ENCODE results near the gene ZNF605.
"Not testable (repeated sequence)": the region's sequence is repeated elsewhere in the genome, so short reads cannot be mapped to it uniquely, and the experiment has no call there.

The ZNF605 gene

GRCh38 chr12:132956011-132956788, at the start of gene ZNF605:
Gene ZNF605 (minus strand): TSS chr12:132956306. CDS start chr12:132945635, 10,671 bp downstream.
- TF ChIP-seq GATA1 (IDR thresholded peaks at IDR 0.05; ENCODE audit: low read depth, low read length) (no peak), POLR2A (IDR thresholded peaks at IDR 0.05; ENCODE audit: low read length) (no peak)
- peak; percentile 57 to 76 for DNase-seq

- TF ChIP-seq POLR2A (IDR thresholded peaks at IDR 0.05; ENCODE audit: low read length): no peak
- TF ChIP-seq GATA1 (IDR thresholded peaks at IDR 0.05; ENCODE audit: low read depth, low read length): no peak
- DNase-seq: no peak
Measured at GRCh38 chr12:132998741-132999140, 42.6 kb upstream of the ZNF605 start.

GRCh38 chr12:132986885-132987225, 30.7 kb upstream of the ZNF605 start:
- TF ChIP-seq POLR2A (IDR thresholded peaks at IDR 0.05; ENCODE audit: low read length): no peak
- no peak for TF ChIP-seq GATA1 (IDR thresholded peaks at IDR 0.05; ENCODE audit: low read depth, low read length)
- no peak for DNase-seq

- peak; percentile 91 to 93 for DNase-seq
- TF ChIP-seq POLR2A (IDR thresholded peaks at IDR 0.05; ENCODE audit: low read length) (peak; percentile 80), GATA1 (IDR thresholded peaks at IDR 0.05; ENCODE audit: low read depth, low read length) (no peak)
Measured at GRCh38 chr12:132986001-132986884, 30.1 kb upstream of the ZNF605 start, which contains the start of gene ZNF26. Gene ZNF26 (plus strand): TSS chr12:132986367. CDS start chr12:132986841, 474 bp downstream.

- peak; percentile 35 to 47 for DNase-seq
Measured at GRCh38 chr12:132976870-132977269, 20.8 kb upstream of the ZNF605 start.

- DNase-seq: no peak
- TF ChIP-seq POLR2A (IDR thresholded peaks at IDR 0.05; ENCODE audit: low read length): no peak
- TF ChIP-seq GATA1 (IDR thresholded peaks at IDR 0.05; ENCODE audit: low read depth, low read length): no peak
Measured at GRCh38 chr12:132972374-132972773, 16.3 kb upstream of the ZNF605 start.

GRCh38 chr12:132967736-132968135, 11.6 kb upstream of the ZNF605 start:
- no peak for DNase-seq
- TF ChIP-seq POLR2A (IDR thresholded peaks at IDR 0.05; ENCODE audit: low read length) (no peak), GATA1 (IDR thresholded peaks at IDR 0.05; ENCODE audit: low read depth, low read length) (no peak)

- TF ChIP-seq GATA1 (IDR thresholded peaks at IDR 0.05; ENCODE audit: low read depth, low read length): no peak
- no peak for TF ChIP-seq POLR2A (IDR thresholded peaks at IDR 0.05; ENCODE audit: low read length)
- no peak for DNase-seq
Measured at GRCh38 chr12:132966676-132967415, 10.7 kb upstream of the ZNF605 start.

- no peak for DNase-seq
- TF ChIP-seq POLR2A (IDR thresholded peaks at IDR 0.05; ENCODE audit: low read length) (no peak), GATA1 (IDR thresholded peaks at IDR 0.05; ENCODE audit: low read depth, low read length) (no peak)
Measured at GRCh38 chr12:132965796-132966195, 9.7 kb upstream of the ZNF605 start.

- peak; percentile 20 to 21 for DNase-seq
Measured at GRCh38 chr12:132963947-132964346, 7.8 kb upstream of the ZNF605 start.

- not testable (repeated sequence) for DNase-seq
Measured at GRCh38 chr12:132961790-132962189, 5.7 kb upstream of the ZNF605 start.

GRCh38 chr12:132955094-132956010, 754 bp downstream of the ZNF605 start:
- DNase-seq: peak; percentile 49 to 67
- TF ChIP-seq GATA1 (IDR thresholded peaks at IDR 0.05; ENCODE audit: low read depth, low read length) (no peak), POLR2A (IDR thresholded peaks at IDR 0.05; ENCODE audit: low read length) (no peak)

GRCh38 chr12:132954471-132955048, 1.5 kb downstream of the ZNF605 start:
- peak in 1 of 2 experiments; percentile 18 for DNase-seq
- no peak for TF ChIP-seq POLR2A (IDR thresholded peaks at IDR 0.05; ENCODE audit: low read length)
- no peak for TF ChIP-seq GATA1 (IDR thresholded peaks at IDR 0.05; ENCODE audit: low read depth, low read length)
